Neural progenitor cell (in vitro differentiated cells): Measurements from ENCODE around the gene DBR1.

Experiments
- CTCF ChIP-seq: fragments of 200-600 bp; sonication (generic); IDR thresholded peaks from 2 replicates; pipeline ENCODE4 v1.5.1; 2017; ENCODE audit warnings: antibody characterized with exemption, mild to moderate bottlenecking
- EZH2phosphoT487 ChIP-seq: fragments of 200-600 bp; sonication (generic); IDR thresholded peaks from 2 replicates; pipeline ENCODE4 v1.6.1; 2017; ENCODE audit warnings: antibody characterized with exemption

DNA sequence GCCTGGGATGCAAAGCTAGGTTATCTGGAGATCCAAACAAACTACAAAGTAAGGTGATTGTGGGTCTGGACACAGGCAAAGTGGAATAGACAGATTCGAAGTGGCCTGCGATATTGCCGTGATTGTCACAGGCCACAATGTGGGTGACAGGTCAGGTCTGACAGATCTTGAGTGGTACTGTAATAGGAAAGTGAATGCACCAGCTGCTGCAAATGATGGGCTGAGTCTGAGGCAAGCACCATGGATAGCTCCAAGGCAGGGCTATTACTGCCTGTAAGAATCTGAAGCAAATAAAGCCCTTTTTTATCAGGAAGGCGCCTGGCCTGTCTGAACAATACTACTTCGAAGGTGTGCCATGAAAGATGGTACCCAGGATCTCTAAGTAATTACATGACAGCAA lies 22.3 kb upstream of the DBR1 start:
- no peak for TF ChIP-seq CTCF
- TF ChIP-seq EZH2phosphoT487, result no peak
